GM12878 (cell line): ENCODE results near the gene SYT8.

ENCODE experiments used
- CBX5 ChIP-seq: sonication (generic); IDR thresholded peaks from 2 replicates; pipeline ENCODE4 v1.6.1; 2016; ENCODE audit warnings: low read depth, moderate library complexity, mild to moderate bottlenecking, inconsistent platforms
- CTCF ChIP-seq, 3 experiments: IDR thresholded peaks in 2 of 3; conservative IDR thresholded peaks in 1 of 3; 2 replicates each; pipeline ENCODE4 v1.5.1; 2011; ENCODE audit warnings: low read depth in 3 of 3, low read length in 3 of 3, mild to moderate bottlenecking in 3 of 3, control low read depth in 2 of 3, moderate library complexity in 2 of 3, inconsistent platforms in 1 of 3, mixed read lengths in 1 of 3; ENCODE audit not compliant: control insufficient read depth in 2 of 3, insufficient read depth in 1 of 3; ENCODE audit errors: extremely low read depth in 1 of 3
- ESRRA ChIP-seq: IDR thresholded peaks from 2 replicates; pipeline ENCODE4 v1.6.1; 2012; ENCODE audit warnings: mild to moderate bottlenecking, low read length, improper control_type of control experiment
- IRF3 ChIP-seq: fragments of 450-650 bp; IDR thresholded peaks from 2 replicates; pipeline ENCODE4 v1.6.1; 2014; ENCODE audit warnings: mild to moderate bottlenecking
- KAT2A ChIP-seq: conservative IDR thresholded peaks from 2 replicates; pipeline ENCODE4 v1.6.1; 2011; ENCODE audit warnings: low read depth, low read length; ENCODE audit not compliant: control insufficient read depth
- POLR2A ChIP-seq: IDR thresholded peaks from 2 replicates; pipeline ENCODE4 v1.6.1; 2011; ENCODE audit warnings: low read depth, mild to moderate bottlenecking, low read length
- POLR2AphosphoS5 ChIP-seq: IDR thresholded peaks from 2 replicates; pipeline ENCODE4 v1.6.1; 2011; ENCODE audit warnings: mild to moderate bottlenecking, low read length, inconsistent platforms
- RBBP5 ChIP-seq: fragments of 200-600 bp; sonication (generic); conservative IDR thresholded peaks from 2 replicates; pipeline ENCODE4 v1.6.1; 2016
- USF2 ChIP-seq: IDR thresholded peaks from 2 replicates; pipeline ENCODE4 v1.6.1; 2011; ENCODE audit warnings: low read depth, low read length, improper control_type of control experiment, borderline replicate concordance
- YY1 ChIP-seq: IDR thresholded peaks from 2 replicates; pipeline ENCODE4 v1.6.1; 2011; ENCODE audit warnings: low read depth, mild to moderate bottlenecking, low read length
- ZNF274 ChIP-seq: IDR thresholded peaks from one replicate; pipeline ENCODE4 v1.8.0; 2011; ENCODE audit not compliant: insufficient read length, insufficient read depth

- TF ChIP-seq POLR2A (peak; percentile 21), CTCF (IDR thresholded peaks at IDR 0.05 in 2 of 3, conservative IDR thresholded peaks at IDR 0.05 in 1 of 3; ENCODE audit: control insufficient read depth in 2 of 3, extremely low read depth in 1 of 3, insufficient read depth in 1 of 3, low read depth in 3 of 3, low read length in 3 of 3) (no peak), POLR2AphosphoS5 (no peak), USF2 (no peak), ESRRA (no peak), YY1 (no peak), KAT2A (no peak), RBBP5 (no peak), ZNF274 (no peak), IRF3 (no peak), CBX5 (no peak)
Measured at GRCh38 chr11:1866226-1866625, 31.4 kb downstream of the SYT8 start.
